ENCODE results near the gene LARP4.
"Not testable (repeated sequence)": the region's sequence is repeated elsewhere in the genome, so short reads cannot be mapped to it uniquely, and the experiment has no call there.

LARP4 gene

DNA sequence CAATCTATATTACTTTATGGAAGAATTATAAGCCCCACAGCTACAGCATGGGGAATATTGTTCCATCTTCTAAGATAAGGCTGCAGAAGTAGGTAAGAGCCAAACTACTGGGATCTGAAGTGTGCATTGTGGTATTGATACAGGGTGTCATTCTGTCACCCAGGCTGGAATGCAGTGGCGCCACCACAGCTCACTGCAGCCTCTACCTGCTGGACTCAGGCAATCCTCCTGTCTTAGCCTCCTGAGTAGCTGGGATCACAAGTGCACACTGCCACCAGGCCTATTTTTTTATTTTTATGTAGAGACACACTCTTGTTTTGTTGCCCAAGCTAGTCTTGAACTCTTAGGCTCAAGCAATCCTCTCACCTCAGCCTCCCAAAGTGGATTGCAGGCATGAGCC is 82.8 kb downstream of the LARP4 start:
- no peak for DNase-seq (ENCODE audit: low spot score)

DNA sequence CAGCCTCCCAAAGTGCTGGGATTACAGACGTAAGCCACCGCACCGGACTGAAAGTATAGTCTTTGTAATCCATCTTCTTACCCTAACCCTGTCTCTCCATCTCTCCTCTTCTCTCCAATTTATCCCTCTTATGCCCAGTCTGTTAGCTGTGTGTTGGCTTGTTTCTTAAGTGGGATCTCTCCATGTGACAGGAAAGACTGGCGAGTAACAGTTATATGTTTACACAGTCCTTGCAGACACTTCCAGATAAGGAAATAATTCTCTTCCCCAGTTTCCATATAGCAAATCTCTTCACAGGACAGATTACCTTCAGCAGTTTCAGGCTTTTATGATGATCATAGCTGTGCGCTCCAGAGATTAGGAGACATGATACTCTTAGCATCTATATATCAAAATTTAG is 88.1 kb downstream of the LARP4 start:
- DNase-seq (ENCODE audit: low spot score) = no peak

DNA sequence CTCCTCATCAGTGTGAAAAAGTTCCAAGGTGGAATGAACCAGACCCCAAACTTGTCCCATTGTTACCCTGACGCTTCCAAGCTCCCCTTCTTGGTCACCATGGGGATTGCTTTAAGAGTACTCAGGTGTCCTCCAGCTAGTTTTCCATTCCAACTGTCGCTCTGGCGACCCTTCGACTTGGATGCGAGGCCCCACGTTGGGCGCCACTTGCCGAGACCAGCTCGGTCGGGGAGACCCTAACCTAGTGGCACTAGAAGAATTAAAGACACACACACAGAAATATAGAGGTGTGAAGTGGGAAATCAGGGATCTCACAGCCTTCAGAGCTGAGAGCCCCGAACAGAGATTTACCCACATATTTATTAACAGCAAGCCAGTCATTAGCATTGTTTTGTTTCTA is 97.4 kb downstream of the LARP4 start:
- not testable (repeated sequence) for DNase-seq (ENCODE audit: low spot score)

DNA sequence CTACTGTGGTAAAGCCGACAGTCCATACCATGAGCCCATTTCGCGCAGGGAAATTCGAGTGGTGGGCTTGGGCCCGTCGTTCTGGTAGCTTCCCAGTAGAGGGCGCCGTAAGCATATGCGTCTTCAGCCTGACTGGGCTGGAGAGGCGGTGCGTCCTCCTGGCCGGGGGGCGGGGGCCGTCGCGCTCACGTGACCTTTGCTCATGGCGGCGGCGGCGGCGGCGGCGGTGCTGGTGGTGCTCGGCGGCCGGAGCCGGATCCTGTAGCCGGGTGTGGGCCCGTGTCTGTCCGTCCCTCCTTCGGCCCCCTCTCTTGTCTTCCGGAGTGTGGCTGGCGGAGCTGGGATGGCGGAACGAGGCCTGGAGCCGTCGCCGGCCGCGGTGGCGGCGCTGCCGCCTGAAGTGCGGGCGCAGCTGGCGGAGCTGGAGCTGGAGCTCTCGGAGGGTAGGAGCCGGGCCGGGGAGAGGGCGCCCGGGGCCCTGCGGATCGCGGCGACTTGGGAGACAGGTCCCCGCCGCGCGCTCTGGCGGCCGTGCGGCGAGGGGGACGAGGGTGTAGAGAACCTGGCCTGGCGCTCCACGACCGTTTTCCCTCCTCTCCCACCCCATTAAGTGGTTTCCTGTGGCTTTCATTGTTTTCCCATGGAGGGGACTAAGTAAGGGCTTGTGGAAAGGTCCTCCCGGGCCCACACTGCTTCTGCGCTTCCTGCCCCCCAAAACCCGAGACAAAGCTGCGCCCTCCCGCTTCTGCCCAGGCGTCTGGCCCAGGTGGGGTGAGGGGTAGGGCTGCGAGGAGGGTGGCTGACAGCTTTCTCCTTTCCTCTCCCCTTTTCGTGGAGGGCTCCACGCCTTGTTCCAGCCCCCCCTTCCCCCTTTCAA is 104.4 kb downstream of the LARP4 start, which contains the start of gene DIP2B:
DIP2B (plus strand) TSS at position 188 of the 877 bp plus-strand sequence; CDS start at position 344, 156 bp downstream.
- peak; percentile 94 for DNase-seq (ENCODE audit: low spot score)

DNA sequence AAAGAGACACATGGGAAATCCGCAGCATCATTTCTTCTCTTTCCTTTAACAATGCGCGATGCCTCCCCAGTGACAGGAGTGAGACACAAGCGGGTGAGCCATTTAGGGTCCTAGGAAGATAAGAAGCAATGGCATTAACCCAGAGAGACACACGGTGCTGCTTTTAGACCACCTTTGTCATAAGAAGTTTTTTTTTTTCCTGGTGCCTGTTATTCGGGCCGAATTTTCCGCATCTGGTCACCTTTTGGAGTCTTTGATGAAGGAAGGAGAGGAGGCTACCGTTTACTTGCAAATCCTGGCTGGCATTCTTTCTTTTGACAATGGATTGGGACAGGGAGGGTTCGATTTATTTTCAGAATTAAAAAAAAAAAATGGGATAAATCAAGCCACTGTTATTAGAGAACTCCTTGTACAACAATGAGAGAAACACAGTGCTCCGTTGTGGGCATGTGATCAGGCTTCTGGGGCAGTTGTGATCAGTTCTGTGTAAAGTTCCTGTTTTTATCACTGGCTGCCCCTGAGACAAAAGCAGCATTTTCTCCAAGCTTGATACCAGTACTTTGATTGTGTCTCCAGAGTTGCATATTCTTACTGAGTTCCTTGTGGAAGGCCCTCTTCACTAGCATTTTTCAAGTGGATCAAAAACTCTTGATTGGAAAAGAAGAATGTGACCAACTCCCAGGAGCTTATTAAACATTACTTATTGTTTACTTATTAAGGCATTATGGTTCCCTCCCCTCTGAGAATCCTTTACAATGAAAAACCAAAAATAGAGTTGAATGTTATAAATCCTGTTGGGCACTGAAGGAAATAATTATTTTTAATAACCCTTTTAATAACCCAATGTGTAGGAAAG is 105.2 kb downstream of the LARP4 start:
- DNase-seq (ENCODE audit: low spot score) = peak; percentile 61

DNA sequence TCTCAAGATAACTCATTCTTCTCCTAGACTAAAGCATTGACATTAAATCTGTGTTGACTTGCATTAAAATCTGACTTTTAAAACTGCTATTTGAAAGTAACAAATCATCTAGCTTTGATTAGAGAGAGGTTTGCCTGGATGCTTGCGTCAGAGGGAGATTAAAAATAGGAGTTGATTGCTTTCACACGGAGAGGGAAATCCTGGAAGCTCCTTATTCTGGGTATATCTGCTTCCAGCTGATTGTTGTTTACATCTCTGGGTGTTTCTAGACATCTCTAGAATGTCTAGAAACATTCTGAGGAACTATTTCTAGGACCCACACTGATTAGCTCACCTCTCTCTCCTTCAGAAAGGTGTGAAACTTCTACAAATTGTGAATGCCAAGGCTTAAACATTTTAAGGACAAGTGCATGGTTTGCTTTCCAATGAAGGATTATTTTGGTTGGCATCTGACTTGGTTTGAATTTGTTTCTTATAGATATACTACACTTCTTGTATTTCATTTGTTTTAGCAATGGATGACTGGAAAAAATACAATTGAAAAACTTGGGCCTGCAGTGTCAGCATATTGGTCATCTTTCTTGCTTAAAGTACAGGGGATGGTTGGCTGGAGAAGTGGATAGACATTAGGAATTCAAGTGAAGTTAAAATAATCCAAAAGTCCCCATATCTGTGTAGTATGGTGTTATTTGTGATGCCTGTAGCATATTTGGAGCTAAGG is 106.2 kb downstream of the LARP4 start:
- no peak for DNase-seq (ENCODE audit: low spot score)

DNA sequence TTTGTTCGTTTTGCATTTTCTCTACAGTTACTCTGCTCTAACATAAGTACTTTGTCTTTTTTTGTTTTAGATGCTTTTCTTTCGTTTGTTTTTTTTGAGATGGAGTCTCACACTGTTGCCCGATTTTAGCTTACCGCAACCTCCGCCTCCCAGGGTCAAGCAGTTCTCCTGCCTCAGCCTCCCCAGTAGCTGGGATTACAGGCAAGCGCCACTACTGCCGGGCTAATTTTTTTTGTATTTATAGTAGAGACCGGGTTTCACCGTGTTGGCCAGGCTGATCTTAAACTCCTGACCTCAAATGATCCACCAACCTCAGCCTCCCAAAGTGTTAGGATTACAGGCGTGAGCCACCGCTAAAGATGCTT is 106.8 kb downstream of the LARP4 start:
- DNase-seq (ENCODE audit: low spot score) = no peak

DNA sequence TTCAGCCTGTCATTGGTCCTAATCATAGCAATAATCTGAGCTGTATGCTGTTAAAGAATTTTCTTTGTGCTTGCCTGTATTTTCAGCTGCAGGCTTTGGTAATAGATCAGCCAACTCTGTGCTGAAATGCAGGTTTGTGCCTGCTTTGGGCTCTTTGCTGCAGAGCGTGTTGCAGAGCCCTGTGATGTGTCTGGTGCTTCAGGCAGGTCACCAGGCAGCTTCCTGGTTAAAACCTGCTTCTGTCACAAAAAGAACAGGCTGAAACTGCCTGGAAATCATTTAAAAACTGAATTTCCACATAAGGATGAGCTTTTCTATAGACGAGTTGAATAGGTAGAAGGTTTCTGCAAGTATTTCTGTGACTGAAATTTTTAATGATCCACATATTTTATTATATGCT is 107.2 kb downstream of the LARP4 start:
- no peak for DNase-seq (ENCODE audit: low spot score)

DNA sequence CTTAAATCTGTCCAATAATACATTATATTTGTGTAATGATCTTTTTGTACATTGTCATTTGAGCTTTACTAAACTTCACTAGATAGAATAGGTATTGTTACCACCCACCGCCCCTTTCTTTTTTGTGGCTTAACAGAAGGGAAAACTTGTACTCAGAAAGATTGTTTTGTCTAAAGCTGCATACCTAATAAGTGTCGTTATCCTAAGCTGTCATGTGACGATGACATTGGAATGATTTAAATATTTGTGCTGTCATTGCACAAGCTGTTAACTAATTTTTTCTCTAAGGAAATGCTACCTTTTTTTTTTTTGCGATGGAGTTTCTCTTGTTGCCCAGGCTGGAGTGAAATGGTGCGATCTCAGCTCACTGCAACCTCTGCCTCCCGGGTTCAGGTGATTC is 107.7 kb downstream of the LARP4 start:
- DNase-seq (ENCODE audit: low spot score) = no peak

DNA sequence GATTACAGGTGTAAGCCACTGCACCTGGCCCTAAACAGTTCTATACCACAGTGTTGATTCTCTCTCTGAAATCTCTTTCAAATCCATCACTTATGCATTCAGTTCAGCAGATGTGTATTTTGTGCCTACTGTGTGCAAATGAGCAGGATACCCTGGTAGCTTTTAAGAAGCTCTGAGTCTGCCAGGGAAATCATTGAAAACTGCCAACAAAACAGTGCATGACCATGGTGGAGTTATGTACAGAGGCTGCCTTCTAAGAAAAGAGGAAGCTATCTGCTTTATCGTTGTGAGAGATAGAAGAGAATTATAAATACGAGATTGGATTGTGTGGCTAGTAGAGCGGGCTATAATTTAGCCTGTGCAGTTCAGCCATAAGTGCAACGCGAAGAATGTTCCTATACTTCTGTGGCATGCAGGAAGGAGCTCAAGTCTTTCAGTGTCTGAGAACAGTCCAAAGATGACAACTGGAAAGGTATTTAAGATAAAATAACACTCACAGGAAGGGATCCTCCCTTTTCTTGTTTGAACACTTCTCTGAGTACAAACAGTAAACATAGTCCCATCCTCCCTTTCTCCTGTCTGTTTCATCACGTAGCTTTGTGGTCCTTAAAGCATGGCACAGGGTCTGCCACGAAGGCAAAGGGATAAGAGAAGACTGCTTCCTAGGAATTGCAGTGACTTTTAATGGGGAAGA is 108.4 kb downstream of the LARP4 start:
- DNase-seq (ENCODE audit: low spot score) = no peak

DNA sequence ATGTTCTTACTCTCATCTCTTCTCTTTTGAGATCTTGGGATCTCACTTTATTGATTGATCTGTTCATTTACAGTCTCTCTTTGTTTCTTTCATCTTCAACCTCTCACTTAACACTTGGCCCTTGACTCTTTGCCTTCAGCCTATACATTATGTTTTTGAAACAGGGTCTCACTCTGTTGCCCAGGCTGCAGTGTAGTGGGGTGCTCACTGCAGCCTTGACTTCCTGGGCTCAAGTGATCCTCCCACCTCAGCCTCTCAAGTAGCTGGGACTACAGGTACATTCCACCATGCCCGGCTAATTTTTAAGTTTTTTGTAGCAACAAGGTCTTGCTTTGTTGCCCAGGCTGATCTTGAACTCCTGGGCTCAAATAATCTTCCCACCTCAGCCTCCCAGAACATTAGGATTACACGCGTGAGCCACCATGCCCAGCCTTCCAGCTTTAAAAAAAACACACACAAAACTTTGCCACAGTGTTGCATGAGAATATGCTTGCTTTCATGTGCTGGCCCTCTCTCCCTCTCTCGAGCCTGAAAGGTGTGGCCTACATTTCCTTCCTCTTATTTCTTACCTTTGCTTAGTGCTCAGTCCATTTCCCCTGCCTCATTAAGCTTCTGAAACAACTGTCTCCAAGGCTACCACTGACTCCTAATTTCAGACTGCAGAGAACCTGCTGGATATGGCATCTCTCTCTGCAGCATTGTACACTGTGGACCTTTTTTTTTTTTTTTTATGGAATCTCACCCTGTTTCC is 114.0 kb downstream of the LARP4 start:
- DNase-seq (ENCODE audit: low spot score) = no peak

DNA sequence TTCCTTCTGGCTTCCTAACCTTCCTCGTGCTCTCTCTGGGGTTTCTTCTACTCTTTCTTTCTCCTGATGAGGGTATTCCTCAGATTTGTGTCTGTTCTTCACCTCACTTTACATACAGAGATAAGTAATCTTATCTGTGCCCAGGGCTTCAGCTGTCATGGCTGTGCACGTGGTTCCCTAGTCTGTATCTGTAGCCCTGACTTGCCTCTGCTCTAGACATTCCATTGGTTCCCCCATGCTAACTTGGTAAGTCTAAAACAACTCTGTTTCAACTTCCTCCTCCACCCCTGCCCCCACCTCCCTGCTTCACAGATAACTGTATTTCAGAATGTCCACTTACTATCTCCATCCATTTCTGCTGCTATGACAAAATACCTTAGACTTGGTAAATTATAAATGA is 114.9 kb downstream of the LARP4 start:
- no peak for DNase-seq (ENCODE audit: low spot score)

DNA sequence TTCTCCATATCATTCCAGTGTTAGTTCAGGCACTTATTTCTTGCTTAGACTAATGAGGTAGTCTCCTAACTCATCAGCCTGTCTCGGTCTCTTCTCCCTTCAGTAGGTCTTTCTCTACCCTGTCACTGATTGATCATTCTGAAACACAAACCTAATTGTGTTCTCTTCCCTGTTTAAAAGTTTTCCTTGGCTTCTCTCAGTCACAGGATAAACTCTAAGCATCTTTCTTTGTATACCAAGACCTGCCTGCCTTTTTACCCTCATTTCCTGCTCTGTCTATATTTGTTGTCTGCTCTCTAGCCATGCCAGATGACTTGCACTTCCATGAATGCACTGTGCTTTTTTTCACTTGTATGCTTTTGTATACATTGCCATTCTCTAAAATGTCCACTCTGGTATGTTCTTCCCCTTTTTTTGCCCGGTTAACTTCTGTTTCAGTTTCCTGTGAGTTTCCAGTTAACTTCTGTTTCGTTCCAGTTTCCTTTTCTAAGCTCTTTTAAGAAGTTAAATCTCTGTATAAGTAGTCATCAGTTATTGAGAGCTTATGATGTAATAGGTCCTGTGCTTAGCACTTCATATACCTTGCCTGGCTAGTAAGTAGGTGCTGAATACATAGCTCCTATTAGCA is 116.8 kb downstream of the LARP4 start:
- peak; percentile 84 for DNase-seq (ENCODE audit: low spot score)

DNA sequence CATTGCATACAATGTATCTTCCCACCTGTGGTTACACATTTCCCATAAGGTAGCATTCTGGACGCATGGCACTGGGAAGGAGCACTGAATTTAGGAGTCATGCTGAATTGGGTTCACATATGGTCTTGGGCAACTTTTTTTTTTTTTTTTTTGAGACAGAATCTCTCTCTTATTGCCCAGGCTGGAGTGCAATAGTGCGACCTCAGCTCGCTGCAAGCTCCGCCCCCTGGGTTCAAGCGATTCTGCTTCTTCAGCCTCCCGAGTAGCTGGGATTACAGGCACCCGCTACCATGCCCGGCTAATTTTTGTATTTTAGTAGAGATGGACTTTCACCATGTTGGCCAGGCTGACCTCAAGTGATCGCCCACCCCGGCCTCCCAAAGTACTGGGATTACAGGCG is 117.4 kb downstream of the LARP4 start:
- DNase-seq (ENCODE audit: low spot score) = no peak

DNA sequence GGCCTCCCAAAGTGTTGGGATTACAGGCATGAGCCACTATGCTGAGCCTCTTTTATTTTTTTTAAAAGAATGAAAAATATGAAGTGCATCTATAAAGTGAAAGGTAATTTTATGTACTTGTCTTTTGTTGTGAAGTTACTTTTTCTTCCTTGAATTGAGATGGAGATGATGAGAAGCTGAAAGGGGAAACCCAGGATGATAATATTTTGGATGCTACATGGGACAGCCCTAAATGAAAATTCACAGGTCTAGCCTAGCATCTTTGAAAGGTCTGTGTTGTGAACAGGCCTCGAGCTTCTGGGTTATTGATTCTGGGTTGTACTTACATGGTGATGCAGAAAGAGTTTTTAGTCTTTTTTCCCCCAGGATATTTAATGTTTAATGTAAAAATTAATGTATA is 118.7 kb downstream of the LARP4 start:
- DNase-seq (ENCODE audit: low spot score) = no peak

DNA sequence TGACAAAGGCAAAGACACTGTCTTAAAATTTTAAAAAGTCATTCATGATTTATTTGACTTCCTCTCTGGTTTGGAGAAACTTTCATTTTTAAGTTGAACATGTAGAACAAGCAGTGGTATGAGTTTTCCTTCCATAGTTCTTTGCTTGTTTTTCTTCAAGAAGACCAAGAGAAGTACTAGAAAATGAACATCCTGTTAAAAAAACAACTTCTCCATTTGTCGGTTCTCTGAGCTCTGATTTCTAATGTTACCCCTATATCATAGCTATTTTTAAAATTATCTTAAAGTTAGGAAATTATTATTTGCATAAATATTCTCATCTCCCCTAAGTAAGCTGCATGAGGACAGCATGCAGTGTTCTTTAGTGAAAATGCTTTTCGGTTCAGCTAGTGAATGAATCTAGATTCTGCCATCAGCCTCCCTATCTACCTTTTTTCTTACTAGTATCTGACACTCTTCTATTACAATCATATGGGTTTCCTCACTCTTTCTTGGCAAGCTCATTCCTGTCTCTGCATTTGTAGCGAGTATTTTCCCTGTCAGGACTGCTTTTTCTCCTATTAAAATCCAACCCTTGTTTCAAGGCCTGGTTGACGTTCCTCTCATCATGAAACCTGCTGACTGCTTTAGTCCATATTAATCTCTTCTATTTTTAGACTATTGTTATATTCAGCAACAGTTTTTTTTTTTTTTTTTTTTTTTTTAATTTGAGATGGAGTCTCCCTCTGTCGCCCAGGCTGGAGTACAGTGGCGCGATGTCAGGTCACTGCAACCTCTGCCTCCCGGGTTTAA is 119.9 kb downstream of the LARP4 start:
- peak; percentile 28 for DNase-seq (ENCODE audit: low spot score)

DNA sequence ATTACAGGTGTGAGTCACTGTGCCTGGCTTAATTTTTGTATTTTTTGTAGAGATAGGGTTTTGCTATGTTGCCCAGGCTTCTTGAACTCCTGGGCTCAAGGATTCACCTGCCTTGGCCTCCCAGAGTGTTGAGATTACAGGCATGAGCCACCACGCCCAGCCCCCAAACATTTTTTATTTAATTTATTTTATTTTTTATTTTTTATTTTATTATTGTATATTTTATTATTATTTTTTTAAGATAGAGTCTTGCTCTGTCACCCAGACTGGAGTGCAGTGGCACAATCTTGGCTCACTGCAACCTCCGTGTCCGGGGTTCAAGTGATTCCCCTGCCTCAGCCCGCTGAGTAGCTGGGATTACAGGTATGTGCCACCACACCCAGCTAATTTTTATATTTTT is 121.1 kb downstream of the LARP4 start:
- DNase-seq (ENCODE audit: low spot score) = not testable (repeated sequence)

DNA sequence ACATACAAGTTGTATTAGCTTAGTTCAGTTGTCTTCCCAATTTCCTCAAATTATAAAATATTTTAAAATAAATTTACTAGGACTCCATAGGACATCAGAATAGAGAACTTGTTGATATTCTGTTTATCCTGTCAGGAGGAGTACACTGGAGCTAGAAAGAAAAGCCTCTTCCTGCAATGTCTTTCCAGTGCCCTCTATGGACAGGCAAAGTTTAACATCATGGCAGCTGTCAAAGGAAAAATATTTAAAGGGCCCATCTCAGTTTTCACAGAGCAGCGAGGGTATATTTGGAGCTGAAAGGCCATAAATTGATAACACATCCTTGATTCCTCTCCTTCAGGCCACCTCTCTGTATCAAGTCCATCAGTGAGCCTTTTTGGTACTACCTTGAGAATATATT is 123.1 kb downstream of the LARP4 start:
- no peak for DNase-seq (ENCODE audit: low spot score)

DNA sequence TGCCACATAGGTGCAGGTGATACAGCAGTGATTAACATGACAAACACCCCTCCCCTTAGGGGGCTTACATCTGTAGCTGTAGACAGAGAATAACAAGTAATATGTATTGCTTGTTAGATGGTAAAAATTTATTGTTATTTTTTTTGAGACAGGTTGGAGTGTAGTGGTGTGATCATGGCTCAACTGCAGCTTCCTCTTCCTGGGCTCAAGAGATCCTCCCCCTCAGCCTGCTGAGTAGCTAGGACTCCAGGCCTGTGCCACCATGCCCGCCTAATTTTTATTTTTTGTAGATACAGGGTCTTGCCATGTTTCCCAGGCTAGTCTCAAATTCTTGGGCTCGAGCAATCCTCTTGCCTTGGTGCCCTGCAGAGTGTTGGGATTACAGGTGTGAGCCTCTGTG is 123.9 kb downstream of the LARP4 start:
- DNase-seq (ENCODE audit: low spot score) = no peak

DNA sequence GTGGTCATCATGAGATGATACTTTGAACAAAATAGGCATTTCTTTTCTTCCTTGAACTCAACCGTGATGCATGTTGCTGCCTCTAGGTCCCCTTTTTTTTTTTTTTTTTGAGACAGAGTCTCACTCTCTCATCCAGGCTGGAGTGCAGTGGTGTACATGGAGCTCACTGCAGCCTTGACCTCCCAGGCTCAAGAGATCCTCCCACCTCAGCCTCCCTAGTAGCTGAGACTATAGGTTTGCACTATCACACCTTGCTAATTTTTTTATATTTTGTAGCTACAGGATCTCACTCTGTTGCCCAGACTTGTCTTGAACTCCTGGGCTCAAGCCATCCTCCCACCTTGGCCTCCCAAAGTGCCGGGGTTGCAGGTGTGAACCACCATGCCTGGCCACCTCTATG is 124.7 kb downstream of the LARP4 start:
- no peak for DNase-seq (ENCODE audit: low spot score)
